GM12878 (cell line): ENCODE measurements around the gene SBNO1. TPM values are rescaled to one million over a fixed set of nuclear protein-coding genes. Genes with fewer than 3 reads are reported as not detected.

Experiments used
- ATAC-seq: fragments of 200-7000 bp; cut with Tn5 transposase; 3 replicates; pipeline ENCODE4 v1.9.1; 2020; ENCODE audit warnings: mild to moderate bottlenecking, moderate library complexity
- BruUV-seq: library from RNA; stranded (reverse); fragments of 400-500 nt; replicated peaks from 2 replicates; lab custom pipeline; 2021; lab: Mats Ljungman, UMichigan
- CTCF ChIA-PET: fragments of 300-600 bp; sonication (Branson Sonifier 250); formaldehyde crosslinking; extraction: SDS; loops from one replicate; lab custom pipeline; 2021; ENCODE audit warnings: inconsistent platforms; lab: Yijun Ruan, JAX
- POLR2A ChIA-PET: fragments of 350-600 bp; formaldehyde crosslinking; extraction: SDS; loops from one replicate; lab custom pipeline; 2021; ENCODE audit warnings: inconsistent platforms; lab: Charles Lee
- RAD21 ChIA-PET: fragments of 300-600 bp; sonication (Branson Sonifier 250); formaldehyde crosslinking; loops from one replicate; lab custom pipeline; 2023; ENCODE audit warnings: antibody characterized with exemption; ENCODE audit not compliant: unreplicated experiment; lab: Charles Lee
- SMC1A ChIA-PET: fragments of 300-600 bp; sonication (Branson Sonifier 250); formaldehyde crosslinking; loops from one replicate; lab custom pipeline; 2023; ENCODE audit not compliant: unreplicated experiment, uncharacterized antibody; lab: Charles Lee
- DNase-seq: peaks from one replicate; pipeline ENCODE4 v3.0.0-alpha.2; 2011; ENCODE audit warnings: low read depth, low spot score
- FAIRE-seq: peaks from 3 replicates; lab custom pipeline; 2011; peaks lifted over from hg19 to GRCh38; lab: Jason Lieb, UNC
- H2AFZ ChIP-seq: 2 replicates; pipeline ENCODE4 v1.6.0; 2011; ENCODE audit warnings: low read depth, low read length, control low read depth; ENCODE audit not compliant: control insufficient read depth
- H3K27ac ChIP-seq: 2 replicates; pipeline ENCODE4 v1.5.1; 2011; ENCODE audit warnings: control low read depth; ENCODE audit not compliant: control insufficient read depth, insufficient read depth
- H3K27me3 ChIP-seq, 2 experiments: replicated peaks in 1 of 2; 2 replicates each; pipeline versions ENCODE4 v1.6.0 to v1.6.1; 2011; ENCODE audit warnings: low read length in 1 of 2; ENCODE audit not compliant: control insufficient read depth in 2 of 2, insufficient read depth in 2 of 2
- H3K36me3 ChIP-seq, 2 experiments: 2 replicates each; pipeline ENCODE4 v1.5.1; 2011; ENCODE audit warnings: low read length in 1 of 2; ENCODE audit not compliant: control insufficient read depth in 2 of 2, insufficient read depth in 2 of 2
- H3K4me1 ChIP-seq: 2 replicates; pipeline ENCODE4 v1.6.1; 2011; ENCODE audit warnings: mild to moderate bottlenecking, low read length, moderate library complexity, mixed read lengths; ENCODE audit not compliant: control insufficient read depth, insufficient read depth
- H3K4me2 ChIP-seq: 2 replicates; pipeline ENCODE4 v1.6.0; 2011; ENCODE audit warnings: control low read depth; ENCODE audit not compliant: control insufficient read depth, insufficient read depth
- H3K4me3 ChIP-seq: fragments of 200-600 bp; sonication (generic); 2 replicates; pipeline ENCODE4 v1.5.1; 2016
- H3K79me2 ChIP-seq: 2 replicates; pipeline ENCODE4 v1.6.0; 2011; ENCODE audit warnings: low read length; ENCODE audit not compliant: control insufficient read depth, insufficient read depth
- H3K9ac ChIP-seq: 2 replicates; pipeline ENCODE4 v1.8.0; 2011; ENCODE audit warnings: low read length, control low read depth, mixed read lengths; ENCODE audit not compliant: control insufficient read depth, insufficient read depth
- H3K9me3 ChIP-seq: replicated peaks from 3 replicates; pipeline ENCODE4 v1.5.1; 2011; ENCODE audit warnings: mild to moderate bottlenecking, low read length; ENCODE audit not compliant: control insufficient read depth, insufficient read depth
- H4K20me1 ChIP-seq: 2 replicates; pipeline ENCODE4 v1.6.0; 2011; ENCODE audit not compliant: control insufficient read depth, insufficient read depth
- CHD2 ChIP-seq: IDR thresholded peaks from 2 replicates; pipeline ENCODE4 v1.6.1; 2011; ENCODE audit warnings: low read depth, low read length, improper control_type of control experiment, borderline replicate concordance
- IKZF1 ChIP-seq: fragments of 450-650 bp; conservative IDR thresholded peaks from 2 replicates; pipeline ENCODE4 v1.6.1; 2017; ENCODE audit warnings: antibody characterized with exemption, mild to moderate bottlenecking
- RFX5 ChIP-seq: IDR thresholded peaks from 2 replicates; pipeline ENCODE4 v1.6.1; 2011; ENCODE audit warnings: low read depth, low read length, improper control_type of control experiment
- SMARCA5 ChIP-seq: fragments of 450-650 bp; IDR thresholded peaks from 2 replicates; pipeline ENCODE4 v1.6.1; 2017; ENCODE audit warnings: mild to moderate bottlenecking
- WGBS: methylation state at CpG from one replicate; pipeline ENCODE4 v1.1.6; 2016; ENCODE audit warnings: low lambda C conversion rate; ENCODE audit not compliant: insufficient replicate concordance, insufficient coverage; ENCODE audit errors: missing lambda C conversion rate; 5-methylcytosine and 5-hydroxymethylcytosine counted together
- in situ Hi-C: fragments of 300-500 bp; cut with MboI; formaldehyde crosslinking; loops from 9 replicates; pipeline ENCODE4 v1.14.3; 2018; ENCODE audit warnings: mixed read lengths
- intact Hi-C: fragments of 100-400 bp; cut with micrococcal nuclease; formaldehyde crosslinking; loops from one replicate; pipeline ENCODE4 v1.14.2; 2022; ENCODE audit not compliant: unreplicated experiment
- polyA plus RNA-seq, 11 experiments: library from polyadenylated mRNA; depleted of rRNA in 4 of 11; unstranded in 6 of 11; stranded (reverse) in 5 of 11; fragments of >200 nt; fragmentation: Nextera tagmentation in 4 of 11; fragmentation: Illumina TruSeq in 1 of 11; extraction: Ambion mirVana in 4 of 11; extraction: Trizol in 1 of 11; gene quantifications; 1 replicate in 1 of 11; 2 replicates in 10 of 11; pipeline versions ENCODE4 v1.2.1 to v1.2.3, GENCODE V29; 2011 to 2016; ENCODE audit warnings: inconsistent platforms in 2 of 11, missing spikeins in 2 of 11, low read depth in 1 of 11
- total RNA-seq, 4 experiments: library from RNA; depleted of rRNA in 3 of 4; stranded (reverse); fragments of >200 nt in 3 of 4; fragmentation: Illumina TruSeq in 1 of 4; extraction: Trizol in 1 of 4; gene quantifications; 2 replicates each; pipeline versions ENCODE4 v1.2.1 to v1.2.3, GENCODE V29; 2013 to 2021
- TF ChIP-seq, protein P1 (sequence below): fragments of 450-650 bp; conservative IDR thresholded peaks from 2 replicates; pipeline ENCODE4 v1.6.1; 2017; ENCODE audit warnings: mild to moderate bottlenecking, moderate library complexity
- TF ChIP-seq, protein P2 (sequence below), 3 experiments: IDR thresholded peaks in 2 of 3; conservative IDR thresholded peaks in 1 of 3; 2 replicates each; pipeline ENCODE4 v1.5.1; 2011; ENCODE audit warnings: low read depth in 3 of 3, low read length in 3 of 3, mild to moderate bottlenecking in 3 of 3, control low read depth in 2 of 3, moderate library complexity in 2 of 3, inconsistent platforms in 1 of 3, mixed read lengths in 1 of 3; ENCODE audit not compliant: control insufficient read depth in 2 of 3, insufficient read depth in 1 of 3; ENCODE audit errors: extremely low read depth in 1 of 3

SBNO1 gene
- total and polyA plus RNA-seq, 10 of the 15 experiments (the other 5 are each of a cell fraction or from before 2014, with no cell fraction given), result 7.5 to 39.7 (median 20.9) TPM

DNA sequence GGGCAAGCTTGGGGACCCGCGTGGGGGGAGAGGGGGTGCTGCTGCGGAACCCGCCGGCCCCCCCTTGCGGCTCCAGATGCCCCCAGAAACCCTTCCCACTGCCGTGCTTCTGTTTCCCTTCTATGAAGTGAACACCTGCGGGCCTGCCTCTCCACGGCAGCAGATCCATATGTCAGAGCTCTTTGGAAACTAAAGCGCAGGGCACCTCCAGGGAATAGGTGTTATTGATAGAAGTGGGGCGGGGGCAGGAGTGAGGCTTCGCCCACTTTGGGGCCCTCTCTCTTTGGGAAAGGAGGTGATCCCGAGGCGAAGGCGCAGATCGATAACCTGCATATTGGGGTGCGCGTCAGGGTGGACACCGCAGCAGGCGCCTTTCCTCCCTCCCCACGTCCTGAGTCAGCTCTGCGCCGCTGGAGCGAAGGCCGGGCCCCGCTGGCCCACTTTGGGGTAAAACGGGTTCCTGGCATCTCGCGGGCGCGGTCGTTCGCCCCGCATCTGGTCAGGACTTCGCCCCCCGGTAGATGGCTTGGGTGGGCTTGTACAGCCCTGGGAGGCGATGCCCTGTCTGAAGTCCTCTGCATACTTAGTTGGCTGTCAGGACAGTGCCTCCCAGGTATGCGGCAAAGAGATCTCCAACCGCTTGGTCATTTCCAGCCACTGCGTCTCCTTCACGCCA is 19.8 kb upstream of the SBNO1 start:
- peaks cover 37% of the 10 kb centered on the region for H3K79me2 ChIP-seq
- ChIA-PET SMC1A (interaction anchor here (0.6 to 3.6 kb wide), 19 partner anchors 17 to 271 kb away, joined by 3 to 15 read pairs (median 5); partner anchors contain the start of genes MPHOSPH9 and RILPL2), CTCF (interaction anchor here (0.7 to 1.8 kb wide), 8 partner anchors 18 to 85 kb away, joined by 3 to 13 read pairs (median 6); partner anchors contain the start of genes SBNO1 and SNRNP35), RAD21 (interaction anchor here (0.6 to 1.7 kb wide), 13 partner anchors 19 to 346 kb away, joined by 3 to 38 read pairs (median 4); partner anchors contain the start of genes MPHOSPH9, MTRFR and SBNO1), POLR2A (interaction anchor here (0.5 to 2.1 kb wide), 18 partner anchors 8 to 199 kb away, joined by 3 to 23 read pairs (median 5); partner anchors contain the start of genes MPHOSPH9, MTRFR, RILPL2 and SBNO1)
- peaks cover 18% of the 10 kb centered on the region for H3K4me1 ChIP-seq
- ATAC-seq, result peak; percentile 12
- H2AFZ ChIP-seq, result peak overlapping the region; percentile 69
- peak overlapping the region; percentile 76 for H3K27ac ChIP-seq
- H3K27me3 ChIP-seq, result no peaks in the 10 kb centered on the region
- intact Hi-C loops, result no loop called here
- H3K9ac ChIP-seq, result peak overlapping the region; percentile 86
- H3K4me2 ChIP-seq, result peak overlapping the region; percentile 89
- H3K9me3 ChIP-seq, result no peaks in the 10 kb centered on the region
- no peak for FAIRE-seq
- 1% methylated on average over 41 of the region's 41 CpGs for WGBS
- peak overlapping the region; percentile 76 for H3K4me3 ChIP-seq
- TSS peak; percentile 75 for BruUV-seq
- no peak for DNase-seq
- in situ Hi-C loops, result no loop called here
- TF ChIP-seq RFX5, result no peak
- TF ChIP-seq, protein P1, sequence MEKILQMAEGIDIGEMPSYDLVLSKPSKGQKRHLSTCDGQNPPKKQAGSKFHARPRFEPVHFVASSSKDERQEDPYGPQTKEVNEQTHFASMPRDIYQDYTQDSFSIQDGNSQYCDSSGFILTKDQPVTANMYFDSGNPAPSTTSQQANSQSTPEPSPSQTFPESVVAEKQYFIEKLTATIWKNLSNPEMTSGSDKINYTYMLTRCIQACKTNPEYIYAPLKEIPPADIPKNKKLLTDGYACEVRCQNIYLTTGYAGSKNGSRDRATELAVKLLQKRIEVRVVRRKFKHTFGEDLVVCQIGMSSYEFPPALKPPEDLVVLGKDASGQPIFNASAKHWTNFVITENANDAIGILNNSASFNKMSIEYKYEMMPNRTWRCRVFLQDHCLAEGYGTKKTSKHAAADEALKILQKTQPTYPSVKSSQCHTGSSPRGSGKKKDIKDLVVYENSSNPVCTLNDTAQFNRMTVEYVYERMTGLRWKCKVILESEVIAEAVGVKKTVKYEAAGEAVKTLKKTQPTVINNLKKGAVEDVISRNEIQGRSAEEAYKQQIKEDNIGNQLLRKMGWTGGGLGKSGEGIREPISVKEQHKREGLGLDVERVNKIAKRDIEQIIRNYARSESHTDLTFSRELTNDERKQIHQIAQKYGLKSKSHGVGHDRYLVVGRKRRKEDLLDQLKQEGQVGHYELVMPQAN, result 0 out of 2 replicates have a peak, but pooled peaks have one; percentile 8
- TF ChIP-seq SMARCA5, result 0 out of 2 replicates have a peak, but pooled peaks have one; percentile 10
- peak; percentile 14; the same call in 1 of the 2 replicates for TF ChIP-seq IKZF1
- TF ChIP-seq CHD2, result no peak
- TF ChIP-seq, protein P2, sequence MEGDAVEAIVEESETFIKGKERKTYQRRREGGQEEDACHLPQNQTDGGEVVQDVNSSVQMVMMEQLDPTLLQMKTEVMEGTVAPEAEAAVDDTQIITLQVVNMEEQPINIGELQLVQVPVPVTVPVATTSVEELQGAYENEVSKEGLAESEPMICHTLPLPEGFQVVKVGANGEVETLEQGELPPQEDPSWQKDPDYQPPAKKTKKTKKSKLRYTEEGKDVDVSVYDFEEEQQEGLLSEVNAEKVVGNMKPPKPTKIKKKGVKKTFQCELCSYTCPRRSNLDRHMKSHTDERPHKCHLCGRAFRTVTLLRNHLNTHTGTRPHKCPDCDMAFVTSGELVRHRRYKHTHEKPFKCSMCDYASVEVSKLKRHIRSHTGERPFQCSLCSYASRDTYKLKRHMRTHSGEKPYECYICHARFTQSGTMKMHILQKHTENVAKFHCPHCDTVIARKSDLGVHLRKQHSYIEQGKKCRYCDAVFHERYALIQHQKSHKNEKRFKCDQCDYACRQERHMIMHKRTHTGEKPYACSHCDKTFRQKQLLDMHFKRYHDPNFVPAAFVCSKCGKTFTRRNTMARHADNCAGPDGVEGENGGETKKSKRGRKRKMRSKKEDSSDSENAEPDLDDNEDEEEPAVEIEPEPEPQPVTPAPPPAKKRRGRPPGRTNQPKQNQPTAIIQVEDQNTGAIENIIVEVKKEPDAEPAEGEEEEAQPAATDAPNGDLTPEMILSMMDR (IDR thresholded peaks at IDR 0.05 in 2 of 3, conservative IDR thresholded peaks at IDR 0.05 in 1 of 3; ENCODE audit: control insufficient read depth in 2 of 3, extremely low read depth in 1 of 3, insufficient read depth in 1 of 3, low read depth in 3 of 3, low read length in 3 of 3), result 0 out of 6 replicates have a peak, but pooled peaks have one; percentile 3 to 9 (median 5)
- no peaks in the 10 kb centered on the region for H3K36me3 ChIP-seq
- no peaks in the 10 kb centered on the region for H4K20me1 ChIP-seq
